ENCODE measurements around the gene PSMD4. TPM values are rescaled to one million over a fixed set of nuclear protein-coding genes. Genes with fewer than 3 reads are reported as not detected.
A peak's percentile ranks its signal among the peaks of the same experiment; 100 is the strongest.

PSMD4 gene
- total and polyA plus RNA-seq, 2 of the 8 experiments (the other 6 are each of a cell fraction or from before 2014, with no cell fraction given), result 216 to 284 TPM

- TF ChIP-seq SAP30 (IDR thresholded peaks at IDR 0.05; ENCODE audit: insufficient read depth, insufficient replicate concordance, low read length) (peak; percentile 72), RXRA (IDR thresholded peaks at IDR 0.05; ENCODE audit: insufficient read depth, low read depth, low read length) (no peak), BACH1 (IDR thresholded peaks at IDR 0.05; ENCODE audit: low read length) (peak; percentile 41; the same call in 1 of the 2 replicates), SUZ12 (IDR thresholded peaks at IDR 0.05; ENCODE audit: low read length) (no peak), EZH2 (IDR thresholded peaks at IDR 0.05; ENCODE audit: low read depth, low read length, severe bottlenecking) (no peak), RFX5 (IDR thresholded peaks at IDR 0.05; ENCODE audit: borderline replicate concordance, low read depth, low read length) (no peak), POLR2AphosphoS5 (IDR thresholded peaks at IDR 0.05; ENCODE audit: low read depth, low read length) (peak; percentile 77), SP2 (IDR thresholded peaks at IDR 0.05; ENCODE audit: low read length) (no peak), TAF1 (IDR thresholded peaks at IDR 0.05; ENCODE audit: low read depth, low read length) (peak; percentile 87), TBP (IDR thresholded peaks at IDR 0.05; ENCODE audit: low read depth, low read length) (peak; percentile 85), FOSL1 (IDR thresholded peaks at IDR 0.05; ENCODE audit: insufficient read depth, low read depth, low read length) (no peak), RAD21 (IDR thresholded peaks at IDR 0.05 in 1 of 2, conservative IDR thresholded peaks at IDR 0.05 in 1 of 2; ENCODE audit: low read depth in 2 of 2, low read length in 2 of 2) (0 out of 4 replicates have a peak, but pooled peaks have one; percentile 13 to 21), CTCF (IDR thresholded peaks at IDR 0.05; ENCODE audit: control extremely low read depth in 1 of 3, insufficient read depth in 1 of 3, low read depth in 1 of 3, low read length in 3 of 3) (0 out of 4 replicates have a peak, but pooled peaks of 1 of the 3 experiments have one; percentile 12), ZNF274 (IDR thresholded peaks at IDR 0.05; ENCODE audit: borderline replicate concordance, extremely low read depth, low read length) (no peak), GABPA (IDR thresholded peaks at IDR 0.05; ENCODE audit: borderline replicate concordance, insufficient read depth, low read length) (0 out of 2 replicates have a peak, but pooled peaks have one; percentile 39), EGR1 (IDR thresholded peaks at IDR 0.05; ENCODE audit: borderline replicate concordance, low read depth, low read length) (peak; percentile 64; the same call in 1 of the 2 replicates), GTF2F1 (IDR thresholded peaks at IDR 0.05; ENCODE audit: borderline replicate concordance, low read depth, low read length) (no peak)
- TF ChIP-seq, protein P1, sequence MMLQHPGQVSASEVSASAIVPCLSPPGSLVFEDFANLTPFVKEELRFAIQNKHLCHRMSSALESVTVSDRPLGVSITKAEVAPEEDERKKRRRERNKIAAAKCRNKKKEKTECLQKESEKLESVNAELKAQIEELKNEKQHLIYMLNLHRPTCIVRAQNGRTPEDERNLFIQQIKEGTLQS (IDR thresholded peaks at IDR 0.05; ENCODE audit: insufficient read depth, low read depth, low read length), result no peak
These were observed 26.9 kb downstream of the PSMD4 start (continued) for GRCh38 chr1:151281225-151281968.

Data from H1 (cell line).